Osteoblast (primary cell): ENCODE results near the gene WASHC2C. TPM values are rescaled to one million over a fixed set of nuclear protein-coding genes. Genes with fewer than 3 reads are reported as not detected.
A peak's percentile ranks its signal among the peaks of the same experiment; 100 is the strongest.
"Not testable (repeated sequence)": the region's sequence is repeated elsewhere in the genome, so short reads cannot be mapped to it uniquely, and the experiment has no call there.

ENCODE experiments used
- DNase-seq: peaks from one replicate; pipeline ENCODE4 v3.0.0; 2011; ENCODE audit warnings: low spot score, mixed read lengths; ENCODE audit not compliant: insufficient read length; ENCODE audit errors: missing footprints
- H2AFZ ChIP-seq: 2 replicates; pipeline ENCODE4 v1.6.0; 2011; ENCODE audit warnings: mild to moderate bottlenecking, low read length
- H3K27ac ChIP-seq: 2 replicates; pipeline ENCODE4 v1.5.1; 2011; ENCODE audit warnings: mild to moderate bottlenecking, low read depth, low read length, moderate library complexity
- H3K27me3 ChIP-seq: 2 replicates; pipeline ENCODE4 v1.6.0; 2012; ENCODE audit warnings: mild to moderate bottlenecking, control low read depth, inconsistent platforms, low read length, moderate library complexity; ENCODE audit not compliant: insufficient read depth
- H3K36me3 ChIP-seq: 2 replicates; pipeline ENCODE4 v1.5.1; 2011; ENCODE audit warnings: mild to moderate bottlenecking, low read length, control low read depth, moderate library complexity; ENCODE audit not compliant: insufficient read depth
- H3K4me1 ChIP-seq: 2 replicates; pipeline ENCODE4 v1.5.1; 2011; ENCODE audit warnings: mild to moderate bottlenecking, low read length, control low read depth, moderate library complexity; ENCODE audit not compliant: insufficient read depth
- H3K4me2 ChIP-seq: 2 replicates; pipeline ENCODE4 v1.6.0; 2011; ENCODE audit warnings: mild to moderate bottlenecking, low read length; ENCODE audit not compliant: insufficient read depth
- H3K4me3 ChIP-seq: fragments of 200-600 bp; sonication (generic); 3 replicates; pipeline ENCODE4 v1.5.1; 2012; ENCODE audit warnings: mild to moderate bottlenecking, low read length, inconsistent platforms; ENCODE audit not compliant: insufficient read depth
- H3K79me2 ChIP-seq: 2 replicates; pipeline ENCODE4 v1.6.0; 2012; ENCODE audit warnings: mild to moderate bottlenecking, low read length, control low read depth, inconsistent platforms; ENCODE audit not compliant: insufficient read depth
- H3K9me3 ChIP-seq: 2 replicates; pipeline ENCODE4 v1.5.1; 2011; ENCODE audit warnings: low read depth, low read length, control low read depth
- H4K20me1 ChIP-seq: 2 replicates; pipeline ENCODE4 v1.6.0; 2012; ENCODE audit warnings: mild to moderate bottlenecking, low read length, control low read depth; ENCODE audit not compliant: insufficient read depth
- total RNA-seq: library from RNA; depleted of rRNA; stranded (reverse); fragments of >200 nt; gene quantifications from 2 replicates; pipeline ENCODE4 v1.2.3, GENCODE V29; 2012

The WASHC2C gene
- total RNA-seq, 1 donor: 69.5 TPM

DNA sequence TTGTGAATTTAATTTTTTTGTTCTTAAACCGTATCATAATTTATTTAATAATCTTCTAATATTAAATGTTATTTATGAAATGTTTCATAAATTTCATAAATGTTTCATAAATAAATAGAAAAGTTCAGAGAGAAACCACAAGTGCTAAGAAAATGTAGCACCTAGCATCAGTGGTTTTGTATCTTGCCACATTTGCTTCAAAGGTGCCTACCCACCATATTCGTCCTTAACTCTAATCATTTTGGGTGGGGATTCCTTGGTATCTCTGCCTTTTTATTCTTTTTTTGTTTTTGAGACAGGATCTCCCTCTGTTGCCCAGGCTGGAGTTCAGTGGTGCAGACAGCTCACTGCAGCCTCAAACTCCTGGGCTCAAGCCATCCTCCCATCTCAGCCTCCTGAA, 7.4 kb downstream of the WASHC2C start:
- not testable (repeated sequence) for H3K27me3 ChIP-seq, H3K4me2 ChIP-seq, H2AFZ ChIP-seq, H3K4me3 ChIP-seq, H3K79me2 ChIP-seq, DNase-seq, H3K27ac ChIP-seq, H4K20me1 ChIP-seq, H3K9me3 ChIP-seq, H3K4me1 ChIP-seq, H3K36me3 ChIP-seq

DNA sequence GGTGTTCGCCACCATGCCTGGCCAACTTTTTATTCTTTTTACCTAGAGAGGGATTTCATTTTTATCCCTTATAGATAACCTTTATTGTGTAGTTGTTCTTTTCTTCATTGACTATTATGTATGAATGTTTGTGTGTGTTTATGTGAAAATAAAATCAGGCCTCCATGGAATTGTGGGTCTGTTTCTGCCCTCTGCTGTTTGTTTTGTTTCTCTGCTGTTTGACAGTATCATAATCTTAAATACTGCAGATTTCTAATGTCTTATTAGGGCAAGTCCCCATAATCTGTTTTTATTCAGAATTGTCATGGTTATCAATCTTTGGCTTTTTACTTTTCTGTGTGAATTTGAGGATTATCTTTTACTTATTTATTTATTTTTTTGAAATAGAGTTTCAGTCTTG, 7.8 kb downstream of the WASHC2C start:
- H4K20me1 ChIP-seq, H3K79me2 ChIP-seq, DNase-seq, H3K4me3 ChIP-seq, H3K9me3 ChIP-seq, H3K27me3 ChIP-seq, H3K4me2 ChIP-seq, H2AFZ ChIP-seq, H3K4me1 ChIP-seq, H3K36me3 ChIP-seq, H3K27ac ChIP-seq: not testable (repeated sequence)

GRCh38 chr10:45741559-45741958, 14.5 kb downstream of the WASHC2C start:
- not testable (repeated sequence) for H3K27ac ChIP-seq, H3K4me2 ChIP-seq, H2AFZ ChIP-seq, H3K4me1 ChIP-seq, H3K9me3 ChIP-seq, H3K27me3 ChIP-seq, DNase-seq, H3K79me2 ChIP-seq, H3K36me3 ChIP-seq, H3K4me3 ChIP-seq, H4K20me1 ChIP-seq

DNA sequence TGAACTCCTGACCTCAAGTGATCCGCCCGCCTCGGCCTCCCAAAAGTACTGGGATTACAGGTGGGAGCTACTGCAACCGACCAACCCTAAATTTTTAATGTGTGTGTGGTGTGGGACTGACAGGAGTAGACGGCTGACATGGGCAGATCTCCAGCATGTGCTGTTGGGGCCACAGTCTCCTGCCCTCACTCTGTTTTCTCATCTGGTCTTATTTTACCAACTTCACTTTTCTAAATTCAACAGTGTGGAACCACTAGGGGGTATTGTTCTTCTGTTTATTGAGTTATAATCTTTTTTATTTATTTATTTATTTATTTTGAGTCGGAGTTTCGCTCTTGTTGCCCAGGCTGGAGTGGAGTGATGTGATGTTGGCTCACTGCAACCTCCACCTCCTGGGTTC, 14.9 kb downstream of the WASHC2C start:
- H4K20me1 ChIP-seq, H3K27me3 ChIP-seq, H3K36me3 ChIP-seq, H3K79me2 ChIP-seq, DNase-seq, H3K4me1 ChIP-seq, H3K27ac ChIP-seq, H2AFZ ChIP-seq, H3K9me3 ChIP-seq, H3K4me2 ChIP-seq, H3K4me3 ChIP-seq: not testable (repeated sequence)

DNA sequence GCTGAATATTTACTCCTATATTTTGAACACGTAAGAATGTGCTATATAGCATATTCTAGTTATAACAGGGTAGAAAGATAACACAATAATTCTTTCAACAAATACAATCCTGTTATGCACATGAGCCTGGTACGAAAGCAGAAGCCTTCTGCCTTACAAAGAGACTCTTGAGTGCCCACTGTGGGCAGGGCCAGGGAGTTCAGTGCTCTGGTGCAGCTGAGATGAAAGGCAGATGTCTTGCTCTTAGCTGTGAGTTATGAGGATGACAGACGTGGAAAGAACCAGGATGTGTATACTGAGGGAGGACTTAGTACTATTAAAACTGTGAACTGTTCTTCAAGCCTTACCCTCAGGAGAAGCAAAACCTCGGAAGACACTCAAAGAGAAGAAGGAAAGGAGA, 24.1 kb downstream of the WASHC2C start:
- DNase-seq, H3K79me2 ChIP-seq: not testable (repeated sequence)

DNA sequence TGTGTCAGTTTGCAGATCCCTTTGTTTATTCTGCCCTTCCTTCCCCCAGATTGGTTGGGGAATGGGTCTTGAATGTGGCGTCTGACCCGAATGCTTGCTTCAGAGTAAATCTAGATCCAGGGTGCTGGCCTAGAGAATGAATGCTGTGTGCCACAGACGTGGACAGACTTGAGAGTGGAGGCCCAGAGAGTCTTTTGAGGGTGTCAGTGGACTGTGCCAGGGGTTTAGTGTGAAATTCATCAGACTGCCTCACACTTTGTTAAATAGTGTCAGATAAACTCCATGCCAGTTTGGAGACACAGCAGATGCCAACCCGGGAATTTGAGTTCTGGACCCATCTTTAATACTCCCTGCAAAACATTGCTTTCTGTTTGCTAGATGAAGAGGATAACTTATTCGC, 25.1 kb downstream of the WASHC2C start:
- not testable (repeated sequence) for H2AFZ ChIP-seq, H3K79me2 ChIP-seq, H3K4me2 ChIP-seq, H3K27me3 ChIP-seq, H3K36me3 ChIP-seq, H3K9me3 ChIP-seq, H3K4me3 ChIP-seq, H3K4me1 ChIP-seq, DNase-seq, H4K20me1 ChIP-seq, H3K27ac ChIP-seq

More for the DNA sequence above, 24.1 kb downstream of the WASHC2C start:
- not testable (repeated sequence) for H3K4me2 ChIP-seq, H3K27me3 ChIP-seq, H2AFZ ChIP-seq, H3K27ac ChIP-seq, H3K36me3 ChIP-seq, H3K9me3 ChIP-seq, H4K20me1 ChIP-seq, H3K4me3 ChIP-seq, H3K4me1 ChIP-seq

DNA sequence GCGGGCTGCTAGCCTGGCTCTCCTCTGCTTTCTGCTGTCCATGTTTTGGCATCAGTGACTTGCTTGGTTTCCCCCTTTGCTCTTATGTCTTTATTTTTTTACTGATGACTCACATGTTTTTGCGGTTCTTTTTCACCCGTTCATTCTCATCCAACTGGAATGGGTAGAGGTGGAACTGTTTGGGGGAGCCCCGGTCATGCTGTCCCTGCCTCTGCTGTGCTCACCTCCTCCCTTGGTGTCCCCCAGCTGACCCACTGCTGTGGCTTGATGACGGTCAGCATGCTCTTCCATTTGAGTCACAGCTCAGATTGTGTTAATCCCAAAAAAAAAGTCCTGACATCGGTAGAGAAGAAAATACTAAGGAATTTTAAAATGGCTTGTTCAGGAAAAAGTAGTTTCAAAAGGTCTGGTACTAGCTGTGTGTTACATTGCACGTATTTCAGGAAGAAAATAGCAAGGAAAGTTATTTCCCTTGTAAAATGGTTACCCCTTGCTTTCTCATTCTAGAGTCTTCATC, 27.0 kb downstream of the WASHC2C start:
- H3K9me3 ChIP-seq, H3K27me3 ChIP-seq, H3K4me3 ChIP-seq, DNase-seq, H3K4me1 ChIP-seq, H2AFZ ChIP-seq, H4K20me1 ChIP-seq, H3K4me2 ChIP-seq, H3K79me2 ChIP-seq, H3K36me3 ChIP-seq: not testable (repeated sequence)
- H3K27ac ChIP-seq: peak overlapping the region; percentile 17

DNA sequence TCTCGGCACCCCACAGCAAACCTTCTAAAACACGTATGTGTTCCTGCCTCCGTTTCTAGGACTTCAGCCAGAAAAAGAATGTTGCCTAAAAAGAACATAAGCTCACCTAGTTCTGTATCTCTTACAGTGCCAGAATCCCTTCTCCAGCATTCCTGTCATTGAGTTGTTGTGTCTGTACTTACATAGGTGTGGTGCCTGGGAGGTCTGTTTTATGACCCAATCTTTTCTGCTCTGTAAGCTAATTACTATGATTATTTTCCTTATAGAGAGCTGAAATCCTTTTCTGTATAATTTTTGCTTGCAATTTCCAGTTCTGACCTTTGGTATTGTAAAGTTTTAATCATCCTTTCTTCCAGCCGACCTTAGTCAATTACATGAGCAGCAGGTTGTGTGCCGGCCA, 28.0 kb downstream of the WASHC2C start:
- not testable (repeated sequence) for H3K79me2 ChIP-seq, H3K4me2 ChIP-seq, DNase-seq, H4K20me1 ChIP-seq, H3K27ac ChIP-seq, H2AFZ ChIP-seq, H3K27me3 ChIP-seq, H3K9me3 ChIP-seq, H3K36me3 ChIP-seq, H3K4me1 ChIP-seq, H3K4me3 ChIP-seq

DNA sequence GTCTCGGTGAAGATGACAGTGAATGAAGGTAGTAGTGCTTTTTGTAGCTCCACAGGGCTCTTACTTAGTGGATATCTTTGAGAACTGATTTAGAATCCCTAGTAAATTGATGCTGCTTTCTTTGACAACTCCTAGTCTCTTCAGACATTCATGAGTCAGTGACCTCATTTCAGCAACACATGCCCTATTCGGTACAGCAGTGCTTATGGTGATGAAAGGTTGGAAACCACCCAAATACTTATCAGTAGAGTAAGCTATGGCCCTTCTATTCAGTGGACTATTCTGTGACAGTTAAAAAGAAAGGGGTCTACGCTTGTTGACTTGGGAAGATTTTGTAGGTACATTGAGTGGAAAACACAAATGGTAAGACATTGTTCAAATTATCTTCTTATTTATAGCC, 29.0 kb downstream of the WASHC2C start:
- H3K27me3 ChIP-seq, H3K79me2 ChIP-seq, H3K4me3 ChIP-seq, H3K4me1 ChIP-seq, H3K27ac ChIP-seq, H2AFZ ChIP-seq, DNase-seq, H4K20me1 ChIP-seq, H3K4me2 ChIP-seq, H3K36me3 ChIP-seq, H3K9me3 ChIP-seq: not testable (repeated sequence)
